Nephron progenitor cell (in vitro differentiated cells): Measurements from ENCODE around the gene HNRNPLL.

Experiments
- DNase-seq: peaks from one replicate; pipeline ENCODE4 v3.0.0; 2021
- H3K27ac Mint-ChIP-seq: 2 replicates; pipeline ENCODE4 v1.8.0; 2021; ENCODE audit warnings: mild to moderate bottlenecking, moderate library complexity, mixed read lengths
- H3K27me3 Mint-ChIP-seq: 2 replicates; pipeline ENCODE4 v1.8.0; 2021; ENCODE audit warnings: mild to moderate bottlenecking, low read depth, mixed read lengths; ENCODE audit not compliant: poor library complexity
- H3K36me3 Mint-ChIP-seq: 2 replicates; pipeline ENCODE4 v1.8.0; 2021; ENCODE audit warnings: low read depth, mixed read lengths
- H3K4me1 Mint-ChIP-seq: 2 replicates; pipeline ENCODE4 v1.8.0; 2021; ENCODE audit warnings: mixed read lengths
- H3K4me3 Mint-ChIP-seq: 2 replicates; pipeline ENCODE4 v1.8.0; 2021; ENCODE audit warnings: mild to moderate bottlenecking, moderate library complexity, mixed read lengths
- H3K9me3 Mint-ChIP-seq: 2 replicates; pipeline ENCODE4 v1.8.0; 2021; ENCODE audit warnings: mild to moderate bottlenecking, moderate library complexity, mixed read lengths
- TF ChIP-seq, protein P1 (sequence below): fragments of 200-600 bp; sonication (generic); IDR thresholded peaks from 2 replicates; pipeline ENCODE4 v1.5.0; 2021; ENCODE audit warnings: antibody characterized with exemption

Gene HNRNPLL

GRCh38 chr2:38532366-38532765 is 70.4 kb downstream of the HNRNPLL start:
- TF ChIP-seq, protein P1, sequence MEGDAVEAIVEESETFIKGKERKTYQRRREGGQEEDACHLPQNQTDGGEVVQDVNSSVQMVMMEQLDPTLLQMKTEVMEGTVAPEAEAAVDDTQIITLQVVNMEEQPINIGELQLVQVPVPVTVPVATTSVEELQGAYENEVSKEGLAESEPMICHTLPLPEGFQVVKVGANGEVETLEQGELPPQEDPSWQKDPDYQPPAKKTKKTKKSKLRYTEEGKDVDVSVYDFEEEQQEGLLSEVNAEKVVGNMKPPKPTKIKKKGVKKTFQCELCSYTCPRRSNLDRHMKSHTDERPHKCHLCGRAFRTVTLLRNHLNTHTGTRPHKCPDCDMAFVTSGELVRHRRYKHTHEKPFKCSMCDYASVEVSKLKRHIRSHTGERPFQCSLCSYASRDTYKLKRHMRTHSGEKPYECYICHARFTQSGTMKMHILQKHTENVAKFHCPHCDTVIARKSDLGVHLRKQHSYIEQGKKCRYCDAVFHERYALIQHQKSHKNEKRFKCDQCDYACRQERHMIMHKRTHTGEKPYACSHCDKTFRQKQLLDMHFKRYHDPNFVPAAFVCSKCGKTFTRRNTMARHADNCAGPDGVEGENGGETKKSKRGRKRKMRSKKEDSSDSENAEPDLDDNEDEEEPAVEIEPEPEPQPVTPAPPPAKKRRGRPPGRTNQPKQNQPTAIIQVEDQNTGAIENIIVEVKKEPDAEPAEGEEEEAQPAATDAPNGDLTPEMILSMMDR, result no peak
- H3K4me1 Mint-ChIP-seq, result peaks cover 50% of the 10 kb centered on the region
- no peaks in the 10 kb centered on the region for H3K9me3 Mint-ChIP-seq
- H3K36me3 Mint-ChIP-seq, result no peaks in the 10 kb centered on the region
- peaks cover 13% of the 10 kb centered on the region for H3K27me3 Mint-ChIP-seq
- no peak overlapping the region for H3K4me3 Mint-ChIP-seq
- H3K27ac Mint-ChIP-seq, result no peak overlapping the region
- no peak for DNase-seq

- DNase-seq, result no peak
These were observed 73.5 kb downstream of the HNRNPLL start for GRCh38 chr2:38529208-38529607.

GRCh38 chr2:38528534-38528933 is 74.2 kb downstream of the HNRNPLL start:
- H3K27ac Mint-ChIP-seq, result no peak overlapping the region
- no peaks in the 10 kb centered on the region for H3K36me3 Mint-ChIP-seq
- peaks cover 12% of the 10 kb centered on the region for H3K27me3 Mint-ChIP-seq
- TF ChIP-seq, protein P1, result no peak
- H3K4me3 Mint-ChIP-seq, result peak overlapping the region; percentile 73
- peaks cover 54% of the 10 kb centered on the region for H3K4me1 Mint-ChIP-seq
- no peaks in the 10 kb centered on the region for H3K9me3 Mint-ChIP-seq
- DNase-seq, result no peak

More at GRCh38 chr2:38529208-38529607, 73.5 kb downstream of the HNRNPLL start:
- Mint-ChIP-seq H3K4me1 (peaks cover 53% of the 10 kb centered on the region), H3K27me3 (peaks cover 10% of the 10 kb centered on the region), H3K27ac (peak overlapping the region; percentile 57), H3K9me3 (no peaks in the 10 kb centered on the region), H3K36me3 (no peaks in the 10 kb centered on the region), H3K4me3 (peak overlapping the region; percentile 73)
- TF ChIP-seq, protein P1, result no peak

DNA sequence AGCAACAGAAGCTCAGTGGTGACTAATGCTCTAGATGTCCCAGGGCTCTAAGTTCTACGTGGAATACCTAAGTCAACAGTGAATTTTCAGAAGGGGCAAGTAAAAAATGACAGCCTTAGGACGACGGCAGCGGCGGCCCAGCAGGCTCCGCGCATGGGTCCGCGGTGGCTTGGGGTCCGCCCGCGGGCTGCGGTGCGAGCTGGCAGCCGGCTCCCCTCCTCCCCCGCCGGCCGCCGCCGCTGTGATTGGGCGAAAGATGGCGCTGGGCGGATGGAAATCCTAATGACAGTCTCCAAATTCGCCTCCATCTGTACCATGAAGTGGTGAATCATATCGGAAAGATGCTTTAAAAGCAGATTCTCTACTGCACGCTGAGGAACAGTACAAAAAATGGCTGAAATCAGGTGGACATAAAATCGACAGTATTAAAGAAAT is 74.7 kb downstream of the HNRNPLL start:
- no peak overlapping the region for H3K27ac Mint-ChIP-seq
- H3K27me3 Mint-ChIP-seq, result peaks cover 14% of the 10 kb centered on the region
- peak; percentile 67 for DNase-seq
- no peaks in the 10 kb centered on the region for H3K36me3 Mint-ChIP-seq
- H3K4me1 Mint-ChIP-seq, result peaks cover 54% of the 10 kb centered on the region
- TF ChIP-seq, protein P1, result no peak
- H3K9me3 Mint-ChIP-seq, result no peaks in the 10 kb centered on the region
- H3K4me3 Mint-ChIP-seq, result peak overlapping the region; percentile 73

- no peaks in the 10 kb centered on the region for H3K9me3 Mint-ChIP-seq
- no peak for DNase-seq
- peaks cover 57% of the 10 kb centered on the region for H3K4me1 Mint-ChIP-seq
- H3K27ac Mint-ChIP-seq, result no peak overlapping the region
- peaks cover 14% of the 10 kb centered on the region for H3K27me3 Mint-ChIP-seq
- peak overlapping the region; percentile 73 for H3K4me3 Mint-ChIP-seq
- H3K36me3 Mint-ChIP-seq, result no peaks in the 10 kb centered on the region
- TF ChIP-seq, protein P1, result no peak
These were observed 75.3 kb downstream of the HNRNPLL start for GRCh38 chr2:38527338-38528007.

GRCh38 chr2:38526195-38526594 is 76.5 kb downstream of the HNRNPLL start:
- TF ChIP-seq, protein P1, result no peak
- H3K9me3 Mint-ChIP-seq, result no peaks in the 10 kb centered on the region
- no peak overlapping the region for H3K4me3 Mint-ChIP-seq

More at GRCh38 chr2:38526195-38526594, 76.5 kb downstream of the HNRNPLL start:
- H3K4me1 Mint-ChIP-seq, result peaks cover 63% of the 10 kb centered on the region
- no peak overlapping the region for H3K27ac Mint-ChIP-seq
- DNase-seq, result no peak
- H3K27me3 Mint-ChIP-seq, result peaks cover 14% of the 10 kb centered on the region
- no peaks in the 10 kb centered on the region for H3K36me3 Mint-ChIP-seq
